ENCODE results near the gene PCID2.
"Not testable (repeated sequence)": the region's sequence is repeated elsewhere in the genome, so short reads cannot be mapped to it uniquely, and the experiment has no call there.

PCID2 gene

DNA sequence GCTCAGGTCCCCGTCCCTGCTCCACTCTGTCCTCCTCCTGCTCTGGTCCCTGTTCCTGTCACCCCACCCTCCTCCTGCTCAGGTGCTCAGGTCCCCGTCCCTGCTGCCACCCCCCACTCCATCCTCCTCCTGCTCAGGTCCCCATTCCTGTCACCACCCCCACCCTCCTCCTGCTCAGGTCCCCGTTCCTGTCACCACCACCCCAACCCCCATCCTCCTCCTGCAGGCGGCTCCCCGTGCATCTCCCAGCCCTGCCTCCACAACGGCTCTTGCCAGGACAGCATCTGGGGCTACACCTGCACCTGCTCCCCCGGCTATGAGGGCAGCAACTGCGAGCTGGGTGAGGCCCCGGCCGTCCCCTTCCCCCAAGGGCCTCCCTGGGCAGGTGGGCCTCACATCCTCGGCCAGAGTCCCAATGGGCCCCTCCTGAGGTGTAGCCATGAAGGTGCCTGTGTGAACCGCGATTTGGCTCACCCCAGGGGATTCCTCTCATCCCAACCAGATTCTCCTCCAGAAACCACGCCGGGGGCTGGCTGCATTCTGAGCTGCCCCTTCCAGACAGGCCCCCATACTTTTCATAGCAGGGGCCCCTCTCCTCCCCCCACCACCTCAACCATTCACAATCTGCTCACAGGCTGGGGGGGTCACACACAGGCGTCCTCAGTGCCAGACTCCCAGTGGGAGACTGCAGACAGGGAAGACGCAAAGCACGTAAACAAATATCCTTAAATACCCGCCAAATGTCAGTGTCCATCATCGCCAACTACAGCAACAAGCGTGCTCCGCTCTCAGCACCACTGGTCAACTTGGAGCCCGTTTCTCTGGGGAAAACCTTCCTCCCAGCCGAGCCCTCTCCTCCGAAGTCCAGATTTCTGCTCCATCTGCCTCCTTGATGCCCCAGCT, 45.4 kb downstream of the PCID2 start:
- no peak overlapping the region for H3K4me3 ChIP-seq (ENCODE audit: low read depth, low read length)
- TF ChIP-seq, protein P1, sequence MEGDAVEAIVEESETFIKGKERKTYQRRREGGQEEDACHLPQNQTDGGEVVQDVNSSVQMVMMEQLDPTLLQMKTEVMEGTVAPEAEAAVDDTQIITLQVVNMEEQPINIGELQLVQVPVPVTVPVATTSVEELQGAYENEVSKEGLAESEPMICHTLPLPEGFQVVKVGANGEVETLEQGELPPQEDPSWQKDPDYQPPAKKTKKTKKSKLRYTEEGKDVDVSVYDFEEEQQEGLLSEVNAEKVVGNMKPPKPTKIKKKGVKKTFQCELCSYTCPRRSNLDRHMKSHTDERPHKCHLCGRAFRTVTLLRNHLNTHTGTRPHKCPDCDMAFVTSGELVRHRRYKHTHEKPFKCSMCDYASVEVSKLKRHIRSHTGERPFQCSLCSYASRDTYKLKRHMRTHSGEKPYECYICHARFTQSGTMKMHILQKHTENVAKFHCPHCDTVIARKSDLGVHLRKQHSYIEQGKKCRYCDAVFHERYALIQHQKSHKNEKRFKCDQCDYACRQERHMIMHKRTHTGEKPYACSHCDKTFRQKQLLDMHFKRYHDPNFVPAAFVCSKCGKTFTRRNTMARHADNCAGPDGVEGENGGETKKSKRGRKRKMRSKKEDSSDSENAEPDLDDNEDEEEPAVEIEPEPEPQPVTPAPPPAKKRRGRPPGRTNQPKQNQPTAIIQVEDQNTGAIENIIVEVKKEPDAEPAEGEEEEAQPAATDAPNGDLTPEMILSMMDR (IDR thresholded peaks at IDR 0.05; ENCODE audit: low read depth, low read length): no peak

DNA sequence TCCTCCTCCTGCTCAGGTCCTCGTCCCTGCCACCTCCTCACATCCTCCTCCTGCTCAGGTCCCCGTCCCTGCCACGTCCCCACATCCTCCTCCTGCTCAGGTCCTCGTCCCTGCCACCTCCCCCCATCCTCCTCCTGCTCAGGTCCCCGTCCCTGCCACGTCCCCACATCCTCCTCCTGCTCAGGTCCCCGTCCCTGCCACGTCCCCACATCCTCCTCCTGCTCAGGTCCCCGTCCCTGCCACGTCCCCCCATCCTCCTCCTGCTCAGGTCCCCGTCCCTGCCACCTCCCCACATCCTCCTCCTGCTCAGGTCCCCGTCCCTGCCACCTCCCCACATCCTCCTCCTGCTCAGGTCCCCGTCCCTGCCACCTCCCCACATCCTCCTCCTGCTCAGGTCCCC, 46.5 kb downstream of the PCID2 start:
- H3K4me3 ChIP-seq (ENCODE audit: low read depth, low read length): not testable (repeated sequence)

DNA sequence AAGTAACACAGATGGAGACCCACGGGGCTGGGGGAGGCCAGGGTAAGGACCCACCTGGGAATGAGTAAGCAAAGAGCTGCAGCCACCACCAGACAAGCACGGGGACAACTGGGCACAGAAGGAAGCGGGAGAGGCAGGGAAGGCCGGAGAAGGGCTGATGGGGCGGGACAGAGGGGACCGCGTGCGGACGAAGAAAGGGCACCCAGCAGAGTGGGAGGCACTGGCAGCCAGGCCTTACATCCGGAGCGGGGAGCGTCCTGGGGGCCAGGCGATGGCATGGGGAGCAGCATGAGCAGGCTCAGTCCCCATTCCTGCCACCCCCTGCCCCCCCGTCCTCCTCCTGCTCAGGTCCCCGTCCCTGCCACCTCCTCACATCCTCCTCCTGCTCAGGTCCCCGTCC, 47.0 kb downstream of the PCID2 start:
- no peak overlapping the region for H3K4me3 ChIP-seq (ENCODE audit: low read depth, low read length)
- TF ChIP-seq, protein P1 (IDR thresholded peaks at IDR 0.05; ENCODE audit: low read depth, low read length): no peak

DNA sequence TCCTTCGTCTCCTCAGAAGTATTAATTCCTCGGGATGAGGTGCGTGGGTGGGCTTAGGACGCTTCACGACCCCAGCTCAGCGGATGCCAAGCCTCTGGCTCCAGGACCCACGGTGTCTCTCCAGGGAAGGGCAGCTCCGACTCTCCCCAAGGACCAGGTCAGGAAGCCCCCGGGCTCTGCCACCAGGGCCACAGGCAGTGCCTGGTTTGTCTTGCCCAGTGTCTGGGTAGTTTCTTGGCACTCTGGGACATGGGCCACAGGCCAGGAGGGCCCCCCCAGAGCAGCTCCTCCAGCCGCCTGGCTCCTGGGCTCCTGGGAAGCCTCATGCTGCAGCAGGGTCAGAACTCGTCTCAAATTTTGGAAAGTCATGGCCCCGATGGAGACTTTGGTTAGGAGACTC, 47.5 kb downstream of the PCID2 start:
- no peak overlapping the region for H3K4me3 ChIP-seq (ENCODE audit: low read depth, low read length)
- TF ChIP-seq, protein P1 (IDR thresholded peaks at IDR 0.05; ENCODE audit: low read depth, low read length): no peak

DNA sequence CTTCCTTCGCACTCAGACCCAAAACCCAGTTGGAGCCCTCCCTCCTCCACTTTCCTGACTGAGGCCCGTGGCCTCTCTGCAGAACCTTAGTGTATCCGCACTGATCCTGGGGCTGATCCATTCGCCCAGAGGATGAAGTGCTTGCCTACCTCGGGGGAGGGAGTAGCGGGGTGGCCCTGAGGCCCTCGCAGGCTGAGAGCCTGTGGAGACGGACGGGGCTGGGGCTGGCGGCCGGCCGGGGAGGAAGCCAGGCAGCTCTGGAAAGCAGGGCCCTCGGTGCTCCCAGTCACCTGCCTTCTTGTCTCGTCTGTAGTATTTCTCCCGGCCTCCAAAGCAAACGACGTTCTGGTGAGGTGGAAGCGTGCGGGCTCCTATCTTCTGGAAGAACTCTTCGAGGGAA, 48.8 kb downstream of the PCID2 start:
- H3K4me3 ChIP-seq (ENCODE audit: low read depth, low read length): no peak overlapping the region
- TF ChIP-seq, protein P1 (IDR thresholded peaks at IDR 0.05; ENCODE audit: low read depth, low read length): no peak

DNA sequence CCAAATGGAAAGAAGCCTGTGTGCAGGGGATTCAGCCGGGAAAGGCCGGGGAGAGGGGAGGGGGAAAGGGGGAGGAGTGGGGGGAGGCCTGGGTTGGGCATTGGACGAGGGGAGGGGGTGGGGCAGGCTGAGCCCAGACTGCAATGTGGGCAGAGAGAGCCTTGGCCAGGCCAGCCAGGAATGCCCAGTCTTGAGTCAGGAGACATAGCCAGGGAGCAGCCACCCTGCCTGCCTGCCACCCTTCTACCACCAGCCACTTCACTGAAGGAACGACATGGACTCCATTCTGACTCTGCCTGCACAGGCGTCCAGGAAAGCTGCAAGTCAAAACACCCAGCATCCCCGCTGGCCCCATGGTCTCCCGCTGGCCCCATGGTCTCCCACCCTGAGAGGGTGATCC, 49.5 kb downstream of the PCID2 start:
- TF ChIP-seq, protein P1 (IDR thresholded peaks at IDR 0.05; ENCODE audit: low read depth, low read length): no peak
- H3K4me3 ChIP-seq (ENCODE audit: low read depth, low read length): no peak overlapping the region

DNA sequence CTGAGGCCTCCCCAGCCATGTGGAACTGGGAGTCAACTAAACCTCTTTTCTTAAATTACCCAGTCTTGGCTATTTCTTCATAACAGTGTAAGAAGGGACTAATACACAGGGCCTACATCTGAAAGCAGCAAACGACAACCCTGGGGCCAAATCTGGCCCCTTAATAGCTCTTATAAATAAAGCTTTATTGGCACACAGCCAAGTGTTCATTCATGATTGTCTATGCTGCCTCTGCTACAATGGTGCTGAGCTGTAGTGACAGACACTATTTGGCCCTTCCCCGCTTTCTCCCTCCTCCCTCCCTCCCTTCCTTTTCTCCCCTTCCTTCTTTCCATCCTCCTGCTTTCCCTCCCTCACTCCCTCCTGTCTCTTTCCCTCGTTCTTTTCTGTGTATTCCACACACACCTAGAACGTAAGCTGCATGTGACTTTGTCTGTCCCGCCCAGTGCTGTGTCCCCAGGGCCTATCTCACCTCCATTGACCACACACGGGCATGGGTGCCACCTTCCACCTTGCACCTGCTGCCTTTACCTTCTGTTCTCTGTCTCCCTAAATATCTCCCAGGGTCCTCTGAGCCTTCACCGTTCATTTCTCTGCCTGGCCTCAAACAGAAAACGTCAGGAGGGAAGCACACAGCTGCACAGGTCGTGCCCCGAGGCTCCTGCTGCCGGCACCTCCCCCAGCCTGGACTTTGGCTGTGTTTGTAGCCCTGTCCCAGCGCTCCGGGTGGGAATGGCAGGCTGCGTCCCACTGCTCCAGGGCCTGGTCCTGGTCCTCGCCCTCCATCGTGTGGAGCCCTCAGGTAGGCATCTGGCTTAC, 50.3 kb downstream of the PCID2 start, which contains the start of gene PROZ:
PROZ (plus strand) TSS at position 720 of the 819 bp plus-strand sequence; CDS start at position 733, 13 bp downstream.
- TF ChIP-seq, protein P1 (IDR thresholded peaks at IDR 0.05; ENCODE audit: low read depth, low read length): no peak
- H3K4me3 ChIP-seq (ENCODE audit: low read depth, low read length): no peak within 1 kb of the TSS
